Measurements from ENCODE around the gene COL20A1. TPM values are rescaled to one million over a fixed set of nuclear protein-coding genes. Genes with fewer than 3 reads are reported as not detected.
A peak's percentile ranks its signal among the peaks of the same experiment; 100 is the strongest.

Gene COL20A1
- polyA plus RNA-seq, 2 of the 4 experiments (the other 2 are of a cell fraction), result 0.21 to 0.93 TPM

DNA sequence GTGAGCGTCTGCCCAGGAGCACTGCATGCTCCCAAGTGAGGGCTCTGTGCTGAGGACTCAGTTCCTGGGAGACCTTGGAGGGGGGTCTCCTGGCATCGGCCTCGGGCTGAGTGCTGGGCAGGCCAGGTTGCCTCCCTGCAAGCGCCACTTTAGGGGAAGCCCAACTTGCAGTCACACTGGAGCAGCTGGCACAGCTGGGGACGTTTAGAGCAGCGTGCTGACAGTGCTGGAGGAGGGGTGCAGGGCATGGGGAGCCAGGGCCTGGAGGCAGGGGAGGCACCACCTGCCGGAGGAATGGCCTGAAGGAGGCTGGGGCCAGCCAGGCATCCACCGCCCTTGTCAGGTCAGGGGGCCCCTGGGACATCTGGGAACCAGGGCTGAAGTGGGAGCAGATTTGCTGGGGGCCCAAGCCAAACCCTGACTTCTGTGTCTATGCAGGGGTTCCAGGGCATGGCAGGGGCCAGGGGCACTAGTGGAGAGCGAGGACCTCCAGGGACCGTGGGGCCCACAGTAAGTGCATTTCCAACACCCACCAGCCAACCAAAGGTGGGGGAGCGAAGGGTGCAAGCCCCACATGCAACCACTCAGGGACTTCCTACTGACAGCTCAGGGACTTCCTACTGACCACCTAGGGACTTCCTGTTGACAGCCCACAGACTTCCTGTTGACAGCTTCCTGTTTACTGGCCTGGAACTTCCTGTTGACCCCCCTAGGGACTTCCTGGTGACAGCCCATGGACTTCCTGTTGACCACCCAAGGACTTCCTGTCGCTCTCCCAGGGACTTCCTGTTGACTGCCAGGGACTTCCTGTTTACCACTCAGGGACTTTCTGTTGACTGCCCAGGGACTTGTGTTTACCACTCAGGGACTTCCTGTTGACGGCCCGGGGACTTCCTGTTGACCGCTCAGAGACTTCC is 33.6 kb downstream of the COL20A1 start (continued):
- TF ChIP-seq, protein P1, sequence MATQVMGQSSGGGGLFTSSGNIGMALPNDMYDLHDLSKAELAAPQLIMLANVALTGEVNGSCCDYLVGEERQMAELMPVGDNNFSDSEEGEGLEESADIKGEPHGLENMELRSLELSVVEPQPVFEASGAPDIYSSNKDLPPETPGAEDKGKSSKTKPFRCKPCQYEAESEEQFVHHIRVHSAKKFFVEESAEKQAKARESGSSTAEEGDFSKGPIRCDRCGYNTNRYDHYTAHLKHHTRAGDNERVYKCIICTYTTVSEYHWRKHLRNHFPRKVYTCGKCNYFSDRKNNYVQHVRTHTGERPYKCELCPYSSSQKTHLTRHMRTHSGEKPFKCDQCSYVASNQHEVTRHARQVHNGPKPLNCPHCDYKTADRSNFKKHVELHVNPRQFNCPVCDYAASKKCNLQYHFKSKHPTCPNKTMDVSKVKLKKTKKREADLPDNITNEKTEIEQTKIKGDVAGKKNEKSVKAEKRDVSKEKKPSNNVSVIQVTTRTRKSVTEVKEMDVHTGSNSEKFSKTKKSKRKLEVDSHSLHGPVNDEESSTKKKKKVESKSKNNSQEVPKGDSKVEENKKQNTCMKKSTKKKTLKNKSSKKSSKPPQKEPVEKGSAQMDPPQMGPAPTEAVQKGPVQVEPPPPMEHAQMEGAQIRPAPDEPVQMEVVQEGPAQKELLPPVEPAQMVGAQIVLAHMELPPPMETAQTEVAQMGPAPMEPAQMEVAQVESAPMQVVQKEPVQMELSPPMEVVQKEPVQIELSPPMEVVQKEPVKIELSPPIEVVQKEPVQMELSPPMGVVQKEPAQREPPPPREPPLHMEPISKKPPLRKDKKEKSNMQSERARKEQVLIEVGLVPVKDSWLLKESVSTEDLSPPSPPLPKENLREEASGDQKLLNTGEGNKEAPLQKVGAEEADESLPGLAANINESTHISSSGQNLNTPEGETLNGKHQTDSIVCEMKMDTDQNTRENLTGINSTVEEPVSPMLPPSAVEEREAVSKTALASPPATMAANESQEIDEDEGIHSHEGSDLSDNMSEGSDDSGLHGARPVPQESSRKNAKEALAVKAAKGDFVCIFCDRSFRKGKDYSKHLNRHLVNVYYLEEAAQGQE (IDR thresholded peaks at IDR 0.05), result no peak
- TF ChIP-seq HDAC2 (IDR thresholded peaks at IDR 0.05) (no peak), HOXB13 (CRISPR knock-in tag; IDR thresholded peaks at IDR 0.05; ENCODE audit: low read depth) (no peak), CBX8 (IDR thresholded peaks at IDR 0.05) (no peak), ZC3H11A (IDR thresholded peaks at IDR 0.05) (no peak), POLR2AphosphoS2 (conservative IDR thresholded peaks at IDR 0.05; ENCODE audit: low read length) (no peak), EP300 (IDR thresholded peaks at IDR 0.05) (no peak), TP53 (CRISPR knock-in tag; IDR thresholded peaks at IDR 0.05) (no peak)
- TF ChIP-seq, protein P2, sequence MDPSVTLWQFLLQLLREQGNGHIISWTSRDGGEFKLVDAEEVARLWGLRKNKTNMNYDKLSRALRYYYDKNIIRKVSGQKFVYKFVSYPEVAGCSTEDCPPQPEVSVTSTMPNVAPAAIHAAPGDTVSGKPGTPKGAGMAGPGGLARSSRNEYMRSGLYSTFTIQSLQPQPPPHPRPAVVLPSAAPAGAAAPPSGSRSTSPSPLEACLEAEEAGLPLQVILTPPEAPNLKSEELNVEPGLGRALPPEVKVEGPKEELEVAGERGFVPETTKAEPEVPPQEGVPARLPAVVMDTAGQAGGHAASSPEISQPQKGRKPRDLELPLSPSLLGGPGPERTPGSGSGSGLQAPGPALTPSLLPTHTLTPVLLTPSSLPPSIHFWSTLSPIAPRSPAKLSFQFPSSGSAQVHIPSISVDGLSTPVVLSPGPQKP (IDR thresholded peaks at IDR 0.05; ENCODE audit: low read depth, low read length), result no peak
- TF ChIP-seq, protein P3, sequence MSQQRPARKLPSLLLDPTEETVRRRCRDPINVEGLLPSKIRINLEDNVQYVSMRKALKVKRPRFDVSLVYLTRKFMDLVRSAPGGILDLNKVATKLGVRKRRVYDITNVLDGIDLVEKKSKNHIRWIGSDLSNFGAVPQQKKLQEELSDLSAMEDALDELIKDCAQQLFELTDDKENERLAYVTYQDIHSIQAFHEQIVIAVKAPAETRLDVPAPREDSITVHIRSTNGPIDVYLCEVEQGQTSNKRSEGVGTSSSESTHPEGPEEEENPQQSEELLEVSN (IDR thresholded peaks at IDR 0.05; ENCODE audit: borderline replicate concordance, low read depth), result no peak

DNA sequence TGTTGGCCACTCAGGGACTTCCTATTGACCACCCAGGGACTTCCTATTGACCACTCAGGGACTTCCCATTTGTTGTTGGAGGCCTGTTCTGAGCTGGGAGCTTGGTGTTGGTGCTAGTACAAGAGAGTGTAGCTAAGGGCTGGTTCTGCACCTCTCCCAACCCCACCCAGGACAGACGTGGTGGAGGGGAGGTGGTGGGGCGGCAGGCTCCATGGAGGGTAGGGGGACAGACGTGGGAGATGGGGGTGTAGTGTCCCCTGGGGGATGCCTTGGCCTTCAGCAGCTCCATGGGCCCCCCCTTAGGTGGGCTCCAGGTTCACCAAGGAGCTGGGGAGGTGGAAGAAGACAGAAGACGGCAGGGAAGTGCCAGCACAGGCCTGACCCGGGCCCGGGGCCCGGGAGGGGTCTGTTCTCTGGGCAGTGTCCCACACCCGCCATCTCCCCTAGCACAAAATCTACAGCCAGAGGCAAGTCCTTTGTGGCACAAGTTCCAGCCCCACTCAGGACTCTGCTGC is 34.3 kb downstream of the COL20A1 start:
- H3K9me3 ChIP-seq, result peaks cover 6% of the 10 kb centered on the region; the same call in 2 of the 3 replicates
- CTCF ChIA-PET, result interaction anchor here (1.1 to 2.2 kb wide), 3 partner anchors 10 to 17 kb away, joined by 3 to 12 read pairs (median 4); no protein-coding TSS in a partner anchor
- no peak for FAIRE-seq
- no peak overlapping the region for H3K4me3 ChIP-seq
- peak overlapping the region in 1 of 2 experiments; percentile 27; a peak in 1 of 6 replicates for H3K27ac ChIP-seq
- H3K4me2 ChIP-seq, result no peak overlapping the region
- H3K4me1 ChIP-seq, result no peaks in the 10 kb centered on the region
- POLR2A ChIA-PET, result no interaction called here
- WGBS (ENCODE audit: missing lambda C conversion rate), result 89% methylated on average over 5 of the region's 8 CpGs
- ATAC-seq, result no peak
- DNase-seq (ENCODE audit: low read depth in 1 of 2, low spot score in 1 of 2), result no peak
- TF ChIP-seq BHLHE40 (IDR thresholded peaks at IDR 0.05; ENCODE audit: low read depth, low read length) (no peak), HOXB5 (CRISPR knock-in tag; IDR thresholded peaks at IDR 0.05) (no peak), JUN (IDR thresholded peaks at IDR 0.05) (no peak), RAD21 (conservative IDR thresholded peaks at IDR 0.05 in 1 of 2, IDR thresholded peaks at IDR 0.05 in 1 of 2) (no peak), NR3C1 (IDR thresholded peaks at IDR 0.05) (no peak), CEBPB (IDR thresholded peaks at IDR 0.05) (no peak), CHD4 (IDR thresholded peaks at IDR 0.05; ENCODE audit: borderline replicate concordance) (no peak), HOXB13 (CRISPR knock-in tag; IDR thresholded peaks at IDR 0.05; ENCODE audit: low read depth) (no peak), GATA3 (IDR thresholded peaks at IDR 0.05; ENCODE audit: borderline replicate concordance) (no peak), FOSB (CRISPR knock-in tag; IDR thresholded peaks at IDR 0.05) (no peak), ESRRA (IDR thresholded peaks at IDR 0.05; ENCODE audit: borderline replicate concordance, low read length) (no peak), ZNF302 (CRISPR knock-in tag; IDR thresholded peaks at IDR 0.05) (no peak), FOSL2 (IDR thresholded peaks at IDR 0.05) (no peak), FOSL2 (CRISPR knock-in tag; IDR thresholded peaks at IDR 0.05) (no peak), FOXS1 (CRISPR knock-in tag; IDR thresholded peaks at IDR 0.05) (no peak), CBX8 (IDR thresholded peaks at IDR 0.05) (no peak), EHMT2 (IDR thresholded peaks at IDR 0.05; ENCODE audit: low read depth) (no peak)
- TF ChIP-seq, protein P4, sequence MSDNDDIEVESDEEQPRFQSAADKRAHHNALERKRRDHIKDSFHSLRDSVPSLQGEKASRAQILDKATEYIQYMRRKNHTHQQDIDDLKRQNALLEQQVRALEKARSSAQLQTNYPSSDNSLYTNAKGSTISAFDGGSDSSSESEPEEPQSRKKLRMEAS (IDR thresholded peaks at IDR 0.05), result no peak
- TF ChIP-seq, protein P5, sequence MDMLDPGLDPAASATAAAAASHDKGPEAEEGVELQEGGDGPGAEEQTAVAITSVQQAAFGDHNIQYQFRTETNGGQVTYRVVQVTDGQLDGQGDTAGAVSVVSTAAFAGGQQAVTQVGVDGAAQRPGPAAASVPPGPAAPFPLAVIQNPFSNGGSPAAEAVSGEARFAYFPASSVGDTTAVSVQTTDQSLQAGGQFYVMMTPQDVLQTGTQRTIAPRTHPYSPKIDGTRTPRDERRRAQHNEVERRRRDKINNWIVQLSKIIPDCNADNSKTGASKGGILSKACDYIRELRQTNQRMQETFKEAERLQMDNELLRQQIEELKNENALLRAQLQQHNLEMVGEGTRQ (IDR thresholded peaks at IDR 0.05), result no peak
- TF ChIP-seq, protein P6, sequence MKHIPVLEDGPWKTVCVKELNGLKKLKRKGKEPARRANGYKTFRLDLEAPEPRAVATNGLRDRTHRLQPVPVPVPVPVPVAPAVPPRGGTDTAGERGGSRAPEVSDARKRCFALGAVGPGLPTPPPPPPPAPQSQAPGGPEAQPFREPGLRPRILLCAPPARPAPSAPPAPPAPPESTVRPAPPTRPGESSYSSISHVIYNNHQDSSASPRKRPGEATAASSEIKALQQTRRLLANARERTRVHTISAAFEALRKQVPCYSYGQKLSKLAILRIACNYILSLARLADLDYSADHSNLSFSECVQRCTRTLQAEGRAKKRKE (CRISPR knock-in tag; IDR thresholded peaks at IDR 0.05; ENCODE audit: low read depth), result no peak
- TF ChIP-seq, protein P3 (IDR thresholded peaks at IDR 0.05; ENCODE audit: borderline replicate concordance, low read depth), result no peak

Data from A549 (cell line).